DOHH2 (cell line): ENCODE measurements around the gene UNC119B.

Experiments used
- H3F3A ChIP-seq: fragments of 200-600 bp; sonication (generic), shearing (Covaris generic); 2 replicates; pipeline ENCODE4 v1.6.0; 2016; ENCODE audit warnings: antibody characterized with exemption, mild to moderate bottlenecking; ENCODE audit not compliant: control insufficient read depth, insufficient read depth
- H3K27ac ChIP-seq: fragments of 200-600 bp; sonication (generic); 2 replicates; pipeline ENCODE4 v1.5.1; 2014; ENCODE audit warnings: low read depth, mild to moderate bottlenecking, low read length, moderate library complexity
- H3K27me3 ChIP-seq: fragments of 200-600 bp; sonication (generic); 2 replicates; pipeline ENCODE4 v1.6.1; 2014; ENCODE audit warnings: mild to moderate bottlenecking, low read length, mixed read lengths; ENCODE audit not compliant: control insufficient read depth
- H3K36me3 ChIP-seq: fragments of 200-600 bp; sonication (generic); 2 replicates; pipeline ENCODE4 v1.6.1; 2014; ENCODE audit warnings: mild to moderate bottlenecking, low read length, moderate library complexity, mixed read lengths; ENCODE audit not compliant: control insufficient read depth
- H3K4me1 ChIP-seq: fragments of 200-600 bp; sonication (generic); 2 replicates; pipeline ENCODE4 v1.6.1; 2014; ENCODE audit warnings: mild to moderate bottlenecking, low read length, mixed read lengths; ENCODE audit not compliant: control insufficient read depth
- H3K4me2 ChIP-seq: fragments of 200-600 bp; sonication (generic); 2 replicates; pipeline ENCODE4 v1.6.0; 2014; ENCODE audit warnings: mild to moderate bottlenecking, low read length, moderate library complexity
- H3K4me3 ChIP-seq: fragments of 200-600 bp; sonication (generic); 2 replicates; pipeline ENCODE4 v1.5.1; 2014; ENCODE audit warnings: mild to moderate bottlenecking, low read length, mixed read lengths
- H3K79me2 ChIP-seq: fragments of 200-600 bp; sonication (generic); 2 replicates; pipeline ENCODE4 v1.6.1; 2014; ENCODE audit warnings: mild to moderate bottlenecking, low read length, mixed read lengths; ENCODE audit not compliant: control insufficient read depth
- H3K9me2 ChIP-seq: fragments of 200-600 bp; sonication (generic); replicated peaks from 2 replicates; pipeline ENCODE4 v1.6.1; 2014; ENCODE audit warnings: mild to moderate bottlenecking, low read length, mixed read lengths; ENCODE audit not compliant: control insufficient read depth
- H3K9me3 ChIP-seq: fragments of 200-600 bp; sonication (generic); 2 replicates; pipeline ENCODE4 v1.6.1; 2014; ENCODE audit warnings: antibody characterized with exemption, low read length, mixed read lengths; ENCODE audit not compliant: control insufficient read depth, insufficient read depth
- H4K20me1 ChIP-seq: fragments of 200-600 bp; sonication (generic); 2 replicates; pipeline ENCODE4 v1.6.0; 2014; ENCODE audit warnings: low read depth, mild to moderate bottlenecking, antibody characterized with exemption, low read length, moderate library complexity; ENCODE audit not compliant: control insufficient read depth, insufficient read depth
- EZH2phosphoT487 ChIP-seq: fragments of 200-600 bp; sonication (generic); IDR thresholded peaks from 2 replicates; pipeline ENCODE4 v1.6.1; 2017; ENCODE audit warnings: borderline replicate concordance, mild to moderate bottlenecking, antibody characterized with exemption, low read length, moderate library complexity, mixed read lengths
- TF ChIP-seq, protein P1 (sequence below): fragments of 200-600 bp; sonication (generic); IDR thresholded peaks from one replicate; pipeline ENCODE4 v1.5.1; 2014; ENCODE audit warnings: antibody characterized with exemption, mild to moderate bottlenecking, low read depth, low read length; ENCODE audit not compliant: poor library complexity, severe bottlenecking

UNC119B gene

GRCh38 chr12:120702637-120703036, 7.6 kb upstream of the UNC119B start:
- H3K36me3 ChIP-seq, result peaks cover 63% of the 10 kb centered on the region
- H3F3A ChIP-seq, result peaks cover 3% of the 10 kb centered on the region; the same call in 1 of the 2 replicates
- H3K4me1 ChIP-seq, result peaks cover 13% of the 10 kb centered on the region

DNA sequence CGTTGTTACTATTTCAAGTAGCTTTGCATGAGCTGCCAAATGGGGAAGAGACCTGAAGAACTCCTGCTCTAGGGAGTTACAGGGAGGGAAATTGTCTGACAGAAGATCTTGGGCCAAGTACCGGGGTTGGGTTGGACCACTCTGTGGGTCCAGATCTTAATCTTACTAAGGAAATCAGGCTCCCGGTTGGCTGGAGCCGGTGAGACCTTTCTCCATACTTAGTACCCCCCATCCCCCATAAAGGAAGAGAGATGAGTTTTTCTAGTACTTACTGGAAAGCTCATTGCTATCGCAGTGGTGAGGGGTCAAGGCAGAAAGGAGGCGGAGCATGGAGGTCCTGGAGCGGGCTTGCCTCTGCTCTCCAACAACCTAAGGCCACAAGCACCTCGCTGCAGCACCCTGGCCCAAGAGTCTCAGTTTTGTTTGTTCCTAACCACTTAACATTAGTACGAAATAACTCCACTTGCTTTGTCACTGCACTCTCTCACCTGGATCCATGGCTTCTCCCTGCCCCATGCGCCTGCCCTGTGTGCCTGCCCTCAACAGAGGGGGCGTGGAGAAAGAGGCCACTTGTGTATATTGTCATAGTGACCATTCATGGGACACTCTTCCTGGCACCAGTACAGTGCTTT, 6.8 kb upstream of the UNC119B start:
- Histone ChIP-seq H3K9me3 (no peaks in the 10 kb centered on the region), H3K9me2 (no peaks in the 10 kb centered on the region), H3K79me2 (no peaks in the 10 kb centered on the region), H3K4me2 (no peak overlapping the region), H3F3A (peaks cover 8% of the 10 kb centered on the region), H4K20me1 (no peaks in the 10 kb centered on the region), H3K27ac (no peak overlapping the region), H3K4me1 (peaks cover 6% of the 10 kb centered on the region), H3K27me3 (no peaks in the 10 kb centered on the region), H3K36me3 (peaks cover 55% of the 10 kb centered on the region), H3K4me3 (no peak overlapping the region)
- TF ChIP-seq, protein P1, sequence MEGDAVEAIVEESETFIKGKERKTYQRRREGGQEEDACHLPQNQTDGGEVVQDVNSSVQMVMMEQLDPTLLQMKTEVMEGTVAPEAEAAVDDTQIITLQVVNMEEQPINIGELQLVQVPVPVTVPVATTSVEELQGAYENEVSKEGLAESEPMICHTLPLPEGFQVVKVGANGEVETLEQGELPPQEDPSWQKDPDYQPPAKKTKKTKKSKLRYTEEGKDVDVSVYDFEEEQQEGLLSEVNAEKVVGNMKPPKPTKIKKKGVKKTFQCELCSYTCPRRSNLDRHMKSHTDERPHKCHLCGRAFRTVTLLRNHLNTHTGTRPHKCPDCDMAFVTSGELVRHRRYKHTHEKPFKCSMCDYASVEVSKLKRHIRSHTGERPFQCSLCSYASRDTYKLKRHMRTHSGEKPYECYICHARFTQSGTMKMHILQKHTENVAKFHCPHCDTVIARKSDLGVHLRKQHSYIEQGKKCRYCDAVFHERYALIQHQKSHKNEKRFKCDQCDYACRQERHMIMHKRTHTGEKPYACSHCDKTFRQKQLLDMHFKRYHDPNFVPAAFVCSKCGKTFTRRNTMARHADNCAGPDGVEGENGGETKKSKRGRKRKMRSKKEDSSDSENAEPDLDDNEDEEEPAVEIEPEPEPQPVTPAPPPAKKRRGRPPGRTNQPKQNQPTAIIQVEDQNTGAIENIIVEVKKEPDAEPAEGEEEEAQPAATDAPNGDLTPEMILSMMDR, result no peak
- TF ChIP-seq EZH2phosphoT487, result no peak

More at GRCh38 chr12:120702637-120703036, 7.6 kb upstream of the UNC119B start:
- Histone ChIP-seq H3K9me3 (no peaks in the 10 kb centered on the region), H3K27me3 (no peaks in the 10 kb centered on the region), H3K79me2 (no peaks in the 10 kb centered on the region), H3K27ac (no peak overlapping the region), H3K4me2 (no peak overlapping the region), H4K20me1 (no peaks in the 10 kb centered on the region), H3K9me2 (no peaks in the 10 kb centered on the region), H3K4me3 (no peak overlapping the region)
- TF ChIP-seq, protein P1, result no peak
- TF ChIP-seq EZH2phosphoT487, result no peak

GRCh38 chr12:120705618-120706017, 4.6 kb upstream of the UNC119B start:
- no peak overlapping the region for H3K4me3 ChIP-seq
- peaks cover 35% of the 10 kb centered on the region for H3K36me3 ChIP-seq
- H3K27ac ChIP-seq, result no peak overlapping the region
- peaks cover 7% of the 10 kb centered on the region for H3K4me1 ChIP-seq
- no peak overlapping the region for H3K4me2 ChIP-seq
- no peaks in the 10 kb centered on the region for H3K9me2 ChIP-seq
- H4K20me1 ChIP-seq, result no peaks in the 10 kb centered on the region
- peaks cover 12% of the 10 kb centered on the region for H3F3A ChIP-seq
- H3K79me2 ChIP-seq, result peaks cover 3% of the 10 kb centered on the region
- TF ChIP-seq, protein P1, result no peak
- TF ChIP-seq EZH2phosphoT487, result no peak
- H3K27me3 ChIP-seq, result no peaks in the 10 kb centered on the region
- H3K9me3 ChIP-seq, result no peaks in the 10 kb centered on the region
